Small intestine (tissue), 7 donors: ENCODE measurements around the gene ERH. TPM values are rescaled to one million over a fixed set of nuclear protein-coding genes. Genes with fewer than 3 reads are reported as not detected.
A peak's percentile ranks its signal among the peaks of the same experiment; 100 is the strongest.

Experiments used
- DNase-seq, 2 donors: peaks; one replicate each; pipeline versions ENCODE4 v3.0.0 to v3.0.0-alpha.2; 2013
- FAIRE-seq: peaks from 2 replicates; lab custom pipeline; 2012; peaks lifted over from hg19 to GRCh38; lab: Jason Lieb, UNC
- H3K27ac ChIP-seq, 3 donors: one replicate each; pipeline ENCODE4 v1.5.1; 2013; ENCODE audit warnings: low read length in 2 of 3, mild to moderate bottlenecking in 2 of 3, control low read depth in 1 of 3, inconsistent platforms in 1 of 3, low read depth in 1 of 3, moderate library complexity in 1 of 3
- H3K27me3 ChIP-seq, 3 donors: one replicate each; pipeline ENCODE4 v1.6.1; 2013; ENCODE audit warnings: low read length in 3 of 3, inconsistent platforms in 1 of 3; ENCODE audit not compliant: control insufficient read depth in 3 of 3, insufficient read depth in 3 of 3
- H3K36me3 ChIP-seq, 3 donors: one replicate each; pipeline ENCODE4 v1.6.1; 2013; ENCODE audit warnings: low read length in 3 of 3, inconsistent platforms in 1 of 3, low read depth in 1 of 3, mild to moderate bottlenecking in 1 of 3, moderate library complexity in 1 of 3; ENCODE audit not compliant: control insufficient read depth in 3 of 3, insufficient read depth in 2 of 3
- H3K4me1 ChIP-seq, 3 donors: one replicate each; pipeline ENCODE4 v1.6.1; 2013; ENCODE audit warnings: low read length in 2 of 3, inconsistent platforms in 1 of 3, low read depth in 1 of 3, mild to moderate bottlenecking in 1 of 3, moderate library complexity in 1 of 3; ENCODE audit not compliant: control insufficient read depth in 3 of 3, insufficient read depth in 2 of 3
- H3K4me3 ChIP-seq, 3 donors: one replicate each; pipeline ENCODE4 v1.5.1; 2013; ENCODE audit warnings: low read length in 3 of 3, control low read depth in 1 of 3, inconsistent platforms in 1 of 3, low read depth in 1 of 3, mild to moderate bottlenecking in 1 of 3, moderate library complexity in 1 of 3
- H3K9me3 ChIP-seq, 2 donors: one replicate each; pipeline ENCODE4 v1.6.1; 2013; ENCODE audit warnings: low read depth in 1 of 2, low read length in 1 of 2; ENCODE audit not compliant: control insufficient read depth in 2 of 2, insufficient read depth in 1 of 2
- WGBS, 3 donors: extraction: QIAGEN DNeasy Blood & Tissue Kit; methylation state at CpG; one replicate each; pipeline ENCODE4 v1.1.7; 2013; 5-methylcytosine and 5-hydroxymethylcytosine counted together
- polyA plus RNA-seq, 4 donors: library from polyadenylated mRNA; stranded (reverse) in 3 of 4; unstranded in 1 of 4; fragments of 200-250 nt in 3 of 4; fragments of 120-200 nt in 1 of 4; gene quantifications; one replicate each; pipeline versions ENCODE4 v1.2.1 to v1.2.3, GENCODE V29; 2013
- donor health status: healthy with polysubstance abuse.
- donor health status: control.
- donor health status: control.
- donor health status: Bipolar disorder and iron deficiency.
- donor health status: healthy.

The ERH gene
- polyA plus RNA-seq, 4 donors, result 131 to 207 (median 141) TPM

- DNase-seq (no peak), FAIRE-seq (no peak)
- 65 to 69% (median 68%) methylated on average over 12 of the region's 12 CpGs for WGBS, 3 donors
- Histone ChIP-seq H3K9me3 (no peaks in the 10 kb centered on the region), H3K4me3 (no peak overlapping the region), H3K27ac (no peak overlapping the region), H3K36me3 (peaks cover 0 to under 1% (median 0%) of the 10 kb centered on the region in 3 donors), H3K27me3 (peaks cover 0 to 6% (median 0%) of the 10 kb centered on the region in 3 donors), H3K4me1 (peaks cover 0 to 8% (median 3%) of the 10 kb centered on the region in 3 donors)
These were observed 39.7 kb downstream of the ERH start for GRCh38 chr14:69358233-69358963.

DNA sequence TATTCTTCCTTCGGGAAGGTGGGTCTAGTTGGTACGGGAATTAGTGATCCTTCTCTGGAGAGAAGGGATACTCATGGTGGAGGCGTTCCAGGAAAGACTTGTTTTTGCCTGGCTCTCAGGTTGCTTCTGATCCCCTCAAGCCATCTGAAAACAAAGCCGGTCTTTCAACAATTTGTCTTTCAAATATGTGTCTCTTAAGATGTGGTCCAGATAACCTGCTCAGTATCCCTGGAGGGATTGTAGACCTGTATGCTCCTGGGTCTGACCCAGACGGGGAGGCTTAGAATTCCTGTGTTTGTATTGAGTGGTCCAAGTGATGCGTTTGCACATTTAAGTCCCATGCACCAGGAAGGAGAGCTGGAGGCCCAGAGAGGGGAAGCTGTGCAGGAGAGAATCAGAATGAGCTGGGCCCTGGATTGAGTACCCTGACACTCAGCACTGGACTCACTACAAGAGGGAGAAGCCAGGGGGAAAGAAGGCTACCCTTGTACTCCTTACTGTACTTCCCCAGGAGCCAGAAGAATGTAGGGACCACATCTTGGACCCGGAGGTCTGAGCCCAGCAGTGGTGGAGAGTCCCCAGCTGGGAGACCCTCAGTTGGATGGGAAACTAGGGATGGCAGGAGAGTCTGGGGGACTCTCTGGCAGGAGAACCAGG lies 40.4 kb downstream of the ERH start:
- WGBS, 3 donors, result 89 to 93% (median 90%) methylated on average over 7 of the region's 7 CpGs
- FAIRE-seq (no peak), DNase-seq (no peak)
- no peak overlapping the region for H3K4me3 ChIP-seq
- H3K9me3 ChIP-seq, result no peaks in the 10 kb centered on the region
- H3K27ac ChIP-seq, result no peak overlapping the region
- H3K27me3 ChIP-seq, result peaks cover 0 to 2% (median 0%) of the 10 kb centered on the region in 3 donors
- peaks cover 0 to 8% (median 3%) of the 10 kb centered on the region in 3 donors for H3K4me1 ChIP-seq
- peaks cover 0 to 2% (median 0%) of the 10 kb centered on the region in 3 donors for H3K36me3 ChIP-seq

DNA sequence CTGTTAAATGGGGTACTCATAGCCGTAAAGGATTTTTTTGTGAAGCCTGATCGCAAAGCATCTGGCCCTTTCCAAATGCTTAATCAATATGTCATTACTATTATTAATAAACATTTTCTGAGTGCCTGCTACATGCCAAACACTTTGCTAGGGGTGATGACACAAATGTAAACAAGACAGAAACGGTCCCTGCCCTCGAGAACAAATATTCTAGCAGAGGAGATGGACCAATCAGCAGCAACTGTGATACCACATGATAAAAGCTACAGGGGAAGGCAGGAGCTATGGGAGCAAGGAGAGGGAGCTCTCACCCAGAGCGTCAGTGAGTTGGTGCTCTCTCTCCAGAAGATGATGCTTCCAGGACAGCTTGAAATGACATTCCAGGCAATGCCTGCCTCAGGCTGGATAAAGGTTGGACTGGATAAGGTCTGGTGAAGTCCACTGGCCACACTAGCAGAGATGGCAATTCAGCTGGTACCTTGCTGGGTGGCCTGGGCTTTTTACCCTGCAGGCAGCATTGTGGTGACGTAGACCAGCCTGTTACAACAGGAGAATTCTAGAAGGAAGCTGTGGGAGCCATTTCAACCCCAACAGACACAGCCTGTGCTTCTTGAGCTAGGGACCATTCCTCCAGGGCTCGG lies 41.1 kb downstream of the ERH start:
- H3K36me3 ChIP-seq, result peaks cover 0 to 7% (median 0%) of the 10 kb centered on the region in 3 donors
- DNase-seq (no peak), FAIRE-seq (no peak)
- H3K27me3 ChIP-seq, result no peaks in the 10 kb centered on the region
- 78 to 83% (median 79%) methylated on average over 7 of the region's 7 CpGs for WGBS, 3 donors
- no peaks in the 10 kb centered on the region for H3K9me3 ChIP-seq
- no peak overlapping the region for H3K4me3 ChIP-seq
- H3K27ac ChIP-seq, result no peak overlapping the region
- H3K4me1 ChIP-seq, result peaks cover 0 to 8% (median 3%) of the 10 kb centered on the region in 3 donors

GRCh38 chr14:69355607-69356281 lies 42.4 kb downstream of the ERH start:
- no peak overlapping the region for H3K27ac ChIP-seq
- no peaks in the 10 kb centered on the region for H3K27me3 ChIP-seq
- no peaks in the 10 kb centered on the region for H3K9me3 ChIP-seq
- peaks cover 0 to 10% (median 0%) of the 10 kb centered on the region in 3 donors for H3K36me3 ChIP-seq
- 61 to 74% (median 72%) methylated on average over 6 of the region's 6 CpGs for WGBS, 3 donors
- peak in 1 of 2 donors; percentile 18 for DNase-seq
- H3K4me3 ChIP-seq, result no peak overlapping the region
- no peak for FAIRE-seq
- peaks cover 0 to 8% (median 3%) of the 10 kb centered on the region in 3 donors for H3K4me1 ChIP-seq

GRCh38 chr14:69355154-69355597 lies 42.9 kb downstream of the ERH start:
- H3K36me3 ChIP-seq, result peaks cover 0 to 10% (median 0%) of the 10 kb centered on the region in 3 donors
- no peaks in the 10 kb centered on the region for H3K27me3 ChIP-seq
- peaks cover 0 to 8% (median 3%) of the 10 kb centered on the region in 3 donors for H3K4me1 ChIP-seq
- no peak for DNase-seq
- no peak for FAIRE-seq
- no peak overlapping the region for H3K4me3 ChIP-seq
- WGBS, 3 donors, result 86 to 96% (median 91%) methylated on average over 6 of the region's 6 CpGs
- H3K9me3 ChIP-seq, result no peaks in the 10 kb centered on the region
- H3K27ac ChIP-seq, result no peak overlapping the region

- DNase-seq (peak; percentile 80 to 87), FAIRE-seq (no peak)
- Histone ChIP-seq H3K27ac (peak overlapping the region in 2 of 3 donors; percentile 38 to 47), H3K4me3 (no peak overlapping the region), H3K9me3 (no peaks in the 10 kb centered on the region), H3K36me3 (peaks cover 0 to 10% (median 0%) of the 10 kb centered on the region in 3 donors), H3K4me1 (peaks cover 0 to 8% (median 3%) of the 10 kb centered on the region in 3 donors), H3K27me3 (no peaks in the 10 kb centered on the region)
- WGBS, 3 donors, result 19 to 39% (median 20%) methylated on average over 11 of the region's 11 CpGs
These were observed 43.5 kb downstream of the ERH start for GRCh38 chr14:69354383-69355153.

DNA sequence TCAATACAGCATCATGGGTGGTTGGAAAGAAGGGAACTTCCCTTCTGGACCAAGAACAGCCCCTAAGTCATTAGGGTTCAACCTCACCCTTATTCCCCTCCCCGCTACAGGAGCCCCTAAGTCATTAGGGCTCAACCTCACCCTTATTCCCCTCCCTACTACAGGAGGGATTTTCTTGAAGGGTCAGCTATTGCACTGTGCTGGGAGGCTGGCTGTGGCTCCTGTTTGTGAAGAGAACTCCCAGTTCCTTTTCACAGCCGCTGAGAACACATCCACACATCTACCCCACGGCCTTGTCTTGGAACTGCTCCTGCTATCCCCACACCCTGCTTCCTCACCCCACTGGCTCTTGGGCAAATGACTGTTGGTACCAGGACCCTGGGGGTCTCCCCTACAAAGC lies 44.9 kb downstream of the ERH start:
- Histone ChIP-seq H3K27ac (no peak overlapping the region), H3K27me3 (no peaks in the 10 kb centered on the region), H3K4me1 (peaks cover 0 to 8% (median 3%) of the 10 kb centered on the region in 3 donors), H3K9me3 (no peaks in the 10 kb centered on the region), H3K4me3 (no peak overlapping the region), H3K36me3 (peaks cover 0 to 12% (median 0%) of the 10 kb centered on the region in 3 donors)
- FAIRE-seq, result no peak
- 90 to 94% (median 94%) methylated on average over 3 of the region's 3 CpGs for WGBS, 3 donors
- no peak for DNase-seq
